Measurements from ENCODE around the gene BATF3. TPM values are rescaled to one million over a fixed set of nuclear protein-coding genes. Genes with fewer than 3 reads are reported as not detected.

Gene BATF3
- total and polyA plus RNA-seq, 5 donors: 0.49 to 3.1 (median 0.79) TPM

DNA sequence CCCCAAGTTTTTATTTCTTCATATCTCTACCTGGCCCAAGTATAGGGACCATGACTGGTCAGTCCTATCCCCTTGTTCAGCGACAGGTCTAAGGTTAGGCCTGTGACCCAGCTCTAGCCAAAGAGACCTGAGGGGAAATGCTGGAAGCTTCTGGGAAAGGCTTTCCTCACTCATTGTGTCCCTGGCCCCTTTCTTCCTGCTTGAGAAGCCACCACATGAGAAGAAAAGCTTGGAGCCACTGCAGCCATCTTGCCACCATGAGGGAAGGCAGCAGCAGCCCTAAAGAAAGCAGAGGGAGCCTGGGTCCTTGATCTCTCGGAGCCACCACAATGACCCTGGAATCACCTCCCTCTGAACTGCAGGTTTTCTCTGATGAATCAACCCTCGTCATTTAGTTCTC, 47.7 kb downstream of the BATF3 start:
- no peaks in the 10 kb centered on the region for H3K4me1 ChIP-seq (ENCODE audit: control insufficient read depth, insufficient read depth, low read length)
- intact Hi-C loops (cut with DNase I): no loop called here
- no peak for DNase-seq
- no peaks in the 10 kb centered on the region for H3K9me3 ChIP-seq (ENCODE audit: control insufficient read depth, low read length)
- H3K27ac ChIP-seq (ENCODE audit: low read length): no peak overlapping the region
- 97% methylated on average over 3 of the region's 3 CpGs for WGBS
- no peak overlapping the region for H3K4me3 ChIP-seq (ENCODE audit: low read length)
- ATAC-seq: no peak
- H3K27me3 ChIP-seq (ENCODE audit: control insufficient read depth, insufficient read depth): no peaks in the 10 kb centered on the region

DNA sequence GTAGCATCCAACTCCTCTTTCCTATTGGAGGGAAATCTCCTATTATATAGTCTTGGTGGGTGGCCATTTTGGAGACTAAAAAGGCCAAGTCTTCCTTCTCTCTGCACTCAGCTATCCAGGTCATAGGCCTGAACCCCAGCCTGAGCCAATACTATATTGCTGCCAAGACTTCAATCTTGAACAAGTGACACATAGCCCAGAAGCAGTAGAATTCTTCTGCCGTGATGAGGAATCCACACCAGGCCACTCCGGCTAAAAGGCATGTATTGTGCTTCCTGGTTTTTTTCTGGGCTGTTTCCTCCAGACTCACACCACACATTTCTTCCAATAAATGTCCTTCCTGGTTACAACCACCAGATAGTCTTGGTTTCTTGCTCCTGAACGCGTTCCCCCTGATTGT, 48.1 kb downstream of the BATF3 start:
- no peaks in the 10 kb centered on the region for H3K27me3 ChIP-seq (ENCODE audit: control insufficient read depth, insufficient read depth)
- no peaks in the 10 kb centered on the region for H3K9me3 ChIP-seq (ENCODE audit: control insufficient read depth, low read length)
- H3K4me1 ChIP-seq (ENCODE audit: control insufficient read depth, insufficient read depth, low read length): no peaks in the 10 kb centered on the region
- intact Hi-C loops (cut with DNase I): no loop called here
- whole genome bisulfite sequencing: 52% methylated on average over 4 of the region's 4 CpGs
- H3K27ac ChIP-seq (ENCODE audit: low read length): no peak overlapping the region
- no peak for DNase-seq
- ATAC-seq: peak in 1 of 2 donors; percentile 45
- H3K4me3 ChIP-seq (ENCODE audit: low read length): no peak overlapping the region

DNA sequence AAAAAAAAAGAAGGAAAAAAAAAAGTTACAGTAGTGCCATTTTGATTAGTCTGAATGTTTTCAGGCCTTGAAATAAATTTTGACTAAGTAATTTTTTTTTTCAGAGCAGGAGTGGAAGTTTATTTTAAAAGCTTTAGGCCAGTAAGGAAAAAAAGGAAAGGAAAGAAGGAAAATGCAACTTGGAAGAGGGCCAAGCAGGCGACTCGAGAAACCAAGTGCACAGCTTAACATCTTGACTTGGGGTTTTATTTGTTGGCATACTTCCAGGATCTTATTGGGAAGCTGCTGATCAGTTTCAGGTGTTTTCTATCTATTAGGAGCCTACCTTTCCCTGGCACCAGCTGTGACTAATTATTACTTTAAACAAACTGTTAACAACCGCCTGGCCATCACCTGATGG, 49.4 kb downstream of the BATF3 start:
- no peak overlapping the region for H3K4me3 ChIP-seq (ENCODE audit: low read length)
- ATAC-seq (no peak), DNase-seq (no peak)
- H3K9me3 ChIP-seq (ENCODE audit: control insufficient read depth, low read length): no peaks in the 10 kb centered on the region
- H3K27ac ChIP-seq (ENCODE audit: low read length): no peak overlapping the region
- no peaks in the 10 kb centered on the region for H3K27me3 ChIP-seq (ENCODE audit: control insufficient read depth, insufficient read depth)
- H3K4me1 ChIP-seq (ENCODE audit: control insufficient read depth, insufficient read depth, low read length): no peaks in the 10 kb centered on the region
- 26% methylated on average over 3 of the region's 3 CpGs for WGBS
- intact Hi-C loops (cut with DNase I): no loop called here

- 56% methylated on average over 2 of the region's 2 CpGs for WGBS
- H3K4me1 ChIP-seq (ENCODE audit: control insufficient read depth, insufficient read depth, low read length): peaks cover 6% of the 10 kb centered on the region
- intact Hi-C loops (cut with DNase I): no loop called here
- H3K27me3 ChIP-seq (ENCODE audit: control insufficient read depth, insufficient read depth): no peaks in the 10 kb centered on the region
- no peak overlapping the region for H3K27ac ChIP-seq (ENCODE audit: low read length)
- no peak overlapping the region for H3K4me3 ChIP-seq (ENCODE audit: low read length)
- no peaks in the 10 kb centered on the region for H3K9me3 ChIP-seq (ENCODE audit: control insufficient read depth, low read length)
- DNase-seq (no peak), ATAC-seq (no peak)
Measured at GRCh38 chr1:212649020-212649419, 50.6 kb downstream of the BATF3 start.

DNA sequence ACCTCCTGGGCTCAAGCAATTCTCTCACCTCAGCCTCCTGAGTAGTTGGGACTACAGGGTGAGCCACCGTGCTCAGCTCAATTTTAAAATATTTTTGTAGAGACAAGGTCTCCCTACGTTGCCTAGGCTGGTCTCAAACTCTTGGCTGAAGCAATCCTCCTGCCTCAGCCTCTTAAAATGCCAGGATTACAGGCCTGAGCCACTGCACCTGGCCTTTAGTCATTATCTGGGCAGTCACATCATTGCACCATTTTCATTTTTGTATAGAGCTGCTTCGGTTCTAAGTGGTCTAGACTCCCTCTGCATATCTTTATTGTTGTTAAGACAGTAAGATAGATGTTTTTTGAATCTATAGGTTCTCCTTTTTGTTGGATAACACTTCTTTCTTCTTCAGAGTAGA, 51.2 kb downstream of the BATF3 start:
- no peaks in the 10 kb centered on the region for H3K9me3 ChIP-seq (ENCODE audit: control insufficient read depth, low read length)
- ATAC-seq (no peak), DNase-seq (no peak)
- H3K4me3 ChIP-seq (ENCODE audit: low read length): no peak overlapping the region
- H3K27me3 ChIP-seq (ENCODE audit: control insufficient read depth, insufficient read depth): no peaks in the 10 kb centered on the region
- H3K27ac ChIP-seq (ENCODE audit: low read length): no peak overlapping the region
- H3K4me1 ChIP-seq (ENCODE audit: control insufficient read depth, insufficient read depth, low read length): peaks cover 6% of the 10 kb centered on the region
- WGBS: 71% methylated on average over 3 of the region's 3 CpGs
- intact Hi-C loops (cut with DNase I): no loop called here

- Histone ChIP-seq H3K4me1 (ENCODE audit: control insufficient read depth, insufficient read depth, low read length) (peaks cover 6% of the 10 kb centered on the region), H3K27ac (ENCODE audit: low read length) (no peak overlapping the region), H3K4me3 (ENCODE audit: low read length) (no peak overlapping the region), H3K9me3 (ENCODE audit: control insufficient read depth, low read length) (no peaks in the 10 kb centered on the region), H3K27me3 (ENCODE audit: control insufficient read depth, insufficient read depth) (no peaks in the 10 kb centered on the region)
- WGBS: 93% methylated on average over 11 of the region's 11 CpGs
- ATAC-seq (no peak), DNase-seq (no peak)
- intact Hi-C loops (cut with DNase I): no loop called here
Measured at GRCh38 chr1:212647004-212647403, 52.6 kb downstream of the BATF3 start.

GRCh38 chr1:212646588-212646987, 53.1 kb downstream of the BATF3 start:
- H3K4me3 ChIP-seq (ENCODE audit: low read length): no peak overlapping the region
- DNase-seq (peak in 1 of 3 donors; percentile 67), ATAC-seq (peak; percentile 8 to 56)
- H3K9me3 ChIP-seq (ENCODE audit: control insufficient read depth, low read length): no peaks in the 10 kb centered on the region
- peaks cover 6% of the 10 kb centered on the region for H3K4me1 ChIP-seq (ENCODE audit: control insufficient read depth, insufficient read depth, low read length)
- H3K27ac ChIP-seq (ENCODE audit: low read length): no peak overlapping the region
- intact Hi-C loops (cut with DNase I): no loop called here
- 86% methylated on average over 19 of the region's 19 CpGs for WGBS
- H3K27me3 ChIP-seq (ENCODE audit: control insufficient read depth, insufficient read depth): no peaks in the 10 kb centered on the region

DNA sequence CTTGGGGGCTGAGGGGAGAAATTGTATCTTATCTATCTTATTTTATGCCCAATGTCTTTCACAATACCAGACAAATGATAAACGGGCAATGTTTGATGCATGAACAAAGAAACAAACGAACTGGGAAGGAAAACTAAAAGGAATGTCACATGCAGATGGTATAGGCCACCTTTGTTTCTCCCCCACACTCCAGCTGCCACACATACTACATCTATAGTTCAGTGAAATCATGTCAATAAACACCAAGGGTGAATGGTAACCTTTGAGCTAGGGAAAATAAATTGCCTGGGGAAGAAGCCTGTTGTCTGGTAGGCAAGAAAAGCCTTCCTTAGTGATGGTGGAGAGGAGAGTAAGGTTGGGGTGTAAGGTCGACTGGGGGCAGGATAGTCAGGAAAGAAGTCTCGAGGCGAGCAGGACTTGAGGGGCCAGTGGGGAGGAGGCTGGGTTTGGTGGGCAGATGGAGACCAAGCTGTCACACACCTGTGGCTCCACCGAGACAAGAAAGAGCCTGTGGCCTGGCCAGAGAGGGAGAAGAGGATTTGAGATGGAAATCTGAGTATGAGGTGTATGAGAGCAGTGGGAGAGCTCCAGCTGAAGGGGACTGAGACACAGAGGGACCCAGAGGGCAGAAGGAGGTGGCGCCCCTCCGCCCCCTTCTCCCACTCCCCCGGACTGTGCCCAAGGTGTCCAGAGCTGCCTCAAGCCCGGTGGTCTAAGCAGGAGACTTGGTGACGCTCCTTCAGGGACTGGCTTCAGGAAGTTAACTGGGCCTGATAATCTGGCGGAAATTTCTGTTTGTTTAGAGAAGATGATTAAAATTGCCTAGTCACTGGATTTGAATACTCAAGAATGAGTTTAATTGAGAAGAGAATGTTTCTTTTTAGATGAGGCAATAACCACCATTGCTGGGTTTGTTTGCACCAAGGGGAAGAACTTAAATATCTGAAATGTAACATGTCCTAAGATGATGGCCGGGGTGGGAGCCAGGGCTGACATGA, 53.8 kb downstream of the BATF3 start:
- DNase-seq: no peak
- H3K9me3 ChIP-seq (ENCODE audit: control insufficient read depth, low read length): no peaks in the 10 kb centered on the region
- 73% methylated on average over 13 of the region's 13 CpGs for WGBS
- peak; percentile 36 to 55 for ATAC-seq
- H3K27ac ChIP-seq (ENCODE audit: low read length): no peak overlapping the region
- intact Hi-C loops (cut with DNase I): no loop called here
- H3K4me3 ChIP-seq (ENCODE audit: low read length): no peak overlapping the region
- H3K27me3 ChIP-seq (ENCODE audit: control insufficient read depth, insufficient read depth): no peaks in the 10 kb centered on the region
- peaks cover 6% of the 10 kb centered on the region for H3K4me1 ChIP-seq (ENCODE audit: control insufficient read depth, insufficient read depth, low read length)

- DNase-seq: no peak
- intact Hi-C loops (cut with DNase I): no loop called here
- Histone ChIP-seq H3K9me3 (ENCODE audit: control insufficient read depth, low read length) (no peaks in the 10 kb centered on the region), H3K4me3 (ENCODE audit: low read length) (no peak overlapping the region), H3K27me3 (ENCODE audit: control insufficient read depth, insufficient read depth) (no peaks in the 10 kb centered on the region), H3K4me1 (ENCODE audit: control insufficient read depth, insufficient read depth, low read length) (peaks cover 6% of the 10 kb centered on the region), H3K27ac (ENCODE audit: low read length) (no peak overlapping the region)
- 90% methylated on average over 6 of the region's 6 CpGs for WGBS
- no peak for ATAC-seq
Measured at GRCh38 chr1:212644866-212645545, 54.6 kb downstream of the BATF3 start.

GRCh38 chr1:212643877-212644276, 55.8 kb downstream of the BATF3 start:
- Histone ChIP-seq H3K4me3 (ENCODE audit: low read length) (no peak overlapping the region), H3K4me1 (ENCODE audit: control insufficient read depth, insufficient read depth, low read length) (peaks cover 6% of the 10 kb centered on the region), H3K27me3 (ENCODE audit: control insufficient read depth, insufficient read depth) (no peaks in the 10 kb centered on the region), H3K27ac (ENCODE audit: low read length) (no peak overlapping the region), H3K9me3 (ENCODE audit: control insufficient read depth, low read length) (no peaks in the 10 kb centered on the region)
- no peak for ATAC-seq
- DNase-seq: no peak
- WGBS: 95% methylated on average over 2 of the region's 2 CpGs
- intact Hi-C loops (cut with DNase I): no loop called here

DNA sequence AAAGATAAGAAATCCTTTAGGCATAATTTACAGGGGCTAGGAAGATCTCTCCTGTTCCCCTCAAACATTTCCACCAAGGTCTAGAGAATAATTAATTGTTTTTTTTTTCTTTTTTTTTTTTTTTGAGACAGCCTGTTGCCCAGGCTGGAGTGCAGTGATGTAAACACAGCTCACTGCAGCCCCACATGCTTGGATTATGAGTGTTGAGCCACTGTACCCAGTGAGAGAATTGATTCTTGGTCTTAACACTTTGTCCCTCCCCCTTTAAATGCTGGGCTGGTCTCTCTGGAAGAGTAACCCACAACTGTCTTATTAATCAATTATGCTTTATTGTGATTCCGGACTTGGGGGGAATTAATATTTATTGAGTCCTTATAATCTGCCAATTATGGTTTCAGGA, 57.7 kb downstream of the BATF3 start:
- DNase-seq: no peak
- WGBS: 98% methylated on average over 1 of the region's 1 CpG
- Histone ChIP-seq H3K27me3 (ENCODE audit: control insufficient read depth, insufficient read depth) (no peaks in the 10 kb centered on the region), H3K9me3 (ENCODE audit: control insufficient read depth, low read length) (no peaks in the 10 kb centered on the region), H3K27ac (ENCODE audit: low read length) (no peak overlapping the region), H3K4me1 (ENCODE audit: control insufficient read depth, insufficient read depth, low read length) (peaks cover 20% of the 10 kb centered on the region), H3K4me3 (ENCODE audit: low read length) (no peak overlapping the region)
- no peak for ATAC-seq
- intact Hi-C loops (cut with DNase I): no loop called here

Data from right cardiac atrium (tissue), 5 donors.